ENCODE data around the gene GNB3. TPM values are rescaled to one million over a fixed set of nuclear protein-coding genes. Genes with fewer than 3 reads are reported as not detected.

The GNB3 gene
- total and polyA plus RNA-seq, 12 donors: 1.9 to 15.0 (median 7.5) TPM

DNA sequence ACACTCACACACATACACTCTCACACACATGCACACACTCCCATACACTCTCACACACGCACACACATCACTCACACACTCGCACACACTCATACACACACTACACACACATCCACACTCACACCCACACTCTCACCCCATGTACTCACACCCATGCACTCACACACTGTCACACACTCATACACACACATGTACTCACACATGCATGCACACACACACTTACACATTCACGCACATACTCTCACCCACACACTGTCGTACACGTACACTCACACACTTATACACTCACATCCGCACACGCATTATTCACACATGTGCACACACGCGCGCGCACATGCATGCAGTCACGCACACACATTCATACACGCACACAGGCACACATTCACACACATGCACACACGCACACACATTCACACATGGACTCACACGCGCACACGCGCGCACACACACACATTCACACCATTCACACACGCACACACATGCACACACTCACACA lies 23.0 kb upstream of the GNB3 start:
- DNase-seq (no peak), ATAC-seq (no peak)
- Histone ChIP-seq H3K4me1 (peaks cover 3 to 32% (median 16%) of the 10 kb centered on the region in 9 donors), H3K27ac (no peak overlapping the region), H3K9me3 (no peaks in the 10 kb centered on the region), H3K4me3 (no peak overlapping the region), H3K36me3 (peaks cover 0 to 26% (median 0%) of the 10 kb centered on the region in 9 donors), H3K27me3 (peaks cover 0 to 13% (median 4%) of the 10 kb centered on the region in 7 donors)
- intact Hi-C loops (cut with DNase I): no loop called here
- TF ChIP-seq, protein P1, sequence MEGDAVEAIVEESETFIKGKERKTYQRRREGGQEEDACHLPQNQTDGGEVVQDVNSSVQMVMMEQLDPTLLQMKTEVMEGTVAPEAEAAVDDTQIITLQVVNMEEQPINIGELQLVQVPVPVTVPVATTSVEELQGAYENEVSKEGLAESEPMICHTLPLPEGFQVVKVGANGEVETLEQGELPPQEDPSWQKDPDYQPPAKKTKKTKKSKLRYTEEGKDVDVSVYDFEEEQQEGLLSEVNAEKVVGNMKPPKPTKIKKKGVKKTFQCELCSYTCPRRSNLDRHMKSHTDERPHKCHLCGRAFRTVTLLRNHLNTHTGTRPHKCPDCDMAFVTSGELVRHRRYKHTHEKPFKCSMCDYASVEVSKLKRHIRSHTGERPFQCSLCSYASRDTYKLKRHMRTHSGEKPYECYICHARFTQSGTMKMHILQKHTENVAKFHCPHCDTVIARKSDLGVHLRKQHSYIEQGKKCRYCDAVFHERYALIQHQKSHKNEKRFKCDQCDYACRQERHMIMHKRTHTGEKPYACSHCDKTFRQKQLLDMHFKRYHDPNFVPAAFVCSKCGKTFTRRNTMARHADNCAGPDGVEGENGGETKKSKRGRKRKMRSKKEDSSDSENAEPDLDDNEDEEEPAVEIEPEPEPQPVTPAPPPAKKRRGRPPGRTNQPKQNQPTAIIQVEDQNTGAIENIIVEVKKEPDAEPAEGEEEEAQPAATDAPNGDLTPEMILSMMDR (IDR thresholded peaks at IDR 0.05): no peak
- 86 to 94% methylated on average over 20 of the region's 20 CpGs for WGBS, 2 donors

DNA sequence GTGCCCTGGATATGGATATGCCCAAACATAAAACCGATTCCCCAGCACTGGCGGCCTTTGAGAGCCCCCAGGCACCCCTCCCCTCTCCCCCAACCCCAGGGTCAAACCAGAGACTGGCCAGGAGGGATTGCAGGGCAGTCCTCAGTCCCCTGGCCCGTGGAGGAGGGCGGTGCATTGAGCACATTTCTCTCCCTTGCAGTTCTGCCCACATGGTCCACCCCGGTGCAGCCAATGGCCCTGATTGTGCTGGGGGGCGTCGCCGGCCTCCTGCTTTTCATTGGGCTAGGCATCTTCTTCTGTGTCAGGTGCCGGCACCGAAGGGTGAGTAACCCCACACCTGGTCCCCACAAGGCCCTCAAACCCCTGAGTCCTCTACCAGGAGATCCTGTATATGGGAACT lies 22.5 kb upstream of the GNB3 start:
- Histone ChIP-seq H3K36me3 (peaks cover 0 to 26% (median 0%) of the 10 kb centered on the region in 9 donors), H3K27me3 (peaks cover 0 to 14% (median 4%) of the 10 kb centered on the region in 7 donors), H3K4me3 (no peak overlapping the region), H3K9me3 (no peaks in the 10 kb centered on the region), H3K27ac (no peak overlapping the region), H3K4me1 (peaks cover 3 to 37% (median 16%) of the 10 kb centered on the region in 9 donors)
- 67 to 86% methylated on average over 10 of the region's 10 CpGs for WGBS, 2 donors
- DNase-seq (no peak), ATAC-seq (no peak)
- TF ChIP-seq, protein P1 (IDR thresholded peaks at IDR 0.05): no peak
- intact Hi-C loops (cut with DNase I): no loop called here

DNA sequence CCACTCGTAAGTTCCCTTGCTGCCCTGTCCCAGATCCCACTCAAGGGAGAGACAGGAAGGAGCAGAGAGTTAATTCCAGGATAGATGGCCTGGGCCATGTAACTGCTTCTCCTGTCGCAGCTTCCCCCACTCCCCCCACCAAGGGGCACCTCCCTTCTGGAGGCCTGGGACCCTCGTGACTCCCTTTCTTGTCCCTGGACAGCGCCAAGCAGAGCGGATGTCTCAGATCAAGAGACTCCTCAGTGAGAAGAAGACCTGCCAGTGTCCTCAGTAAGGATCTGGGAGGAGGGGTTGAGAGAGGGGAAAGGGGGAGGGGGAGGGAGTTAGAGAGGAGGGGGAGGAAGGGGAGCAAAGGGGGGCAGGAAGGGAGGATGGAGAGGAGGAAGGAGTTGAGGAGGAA lies 22.1 kb upstream of the GNB3 start:
- TF ChIP-seq, protein P1 (IDR thresholded peaks at IDR 0.05): no peak
- ATAC-seq: no peak
- Histone ChIP-seq H3K36me3 (peaks cover 0 to 26% (median 0%) of the 10 kb centered on the region in 9 donors), H3K27me3 (peaks cover 0 to 19% (median 4%) of the 10 kb centered on the region in 7 donors), H3K4me3 (no peak overlapping the region), H3K9me3 (no peaks in the 10 kb centered on the region), H3K4me1 (peaks cover 3 to 40% (median 16%) of the 10 kb centered on the region in 9 donors), H3K27ac (no peak overlapping the region)
- no peak for DNase-seq
- 84% methylated on average over 5 of the region's 5 CpGs for WGBS, 2 donors
- intact Hi-C loops (cut with DNase I): no loop called here

DNA sequence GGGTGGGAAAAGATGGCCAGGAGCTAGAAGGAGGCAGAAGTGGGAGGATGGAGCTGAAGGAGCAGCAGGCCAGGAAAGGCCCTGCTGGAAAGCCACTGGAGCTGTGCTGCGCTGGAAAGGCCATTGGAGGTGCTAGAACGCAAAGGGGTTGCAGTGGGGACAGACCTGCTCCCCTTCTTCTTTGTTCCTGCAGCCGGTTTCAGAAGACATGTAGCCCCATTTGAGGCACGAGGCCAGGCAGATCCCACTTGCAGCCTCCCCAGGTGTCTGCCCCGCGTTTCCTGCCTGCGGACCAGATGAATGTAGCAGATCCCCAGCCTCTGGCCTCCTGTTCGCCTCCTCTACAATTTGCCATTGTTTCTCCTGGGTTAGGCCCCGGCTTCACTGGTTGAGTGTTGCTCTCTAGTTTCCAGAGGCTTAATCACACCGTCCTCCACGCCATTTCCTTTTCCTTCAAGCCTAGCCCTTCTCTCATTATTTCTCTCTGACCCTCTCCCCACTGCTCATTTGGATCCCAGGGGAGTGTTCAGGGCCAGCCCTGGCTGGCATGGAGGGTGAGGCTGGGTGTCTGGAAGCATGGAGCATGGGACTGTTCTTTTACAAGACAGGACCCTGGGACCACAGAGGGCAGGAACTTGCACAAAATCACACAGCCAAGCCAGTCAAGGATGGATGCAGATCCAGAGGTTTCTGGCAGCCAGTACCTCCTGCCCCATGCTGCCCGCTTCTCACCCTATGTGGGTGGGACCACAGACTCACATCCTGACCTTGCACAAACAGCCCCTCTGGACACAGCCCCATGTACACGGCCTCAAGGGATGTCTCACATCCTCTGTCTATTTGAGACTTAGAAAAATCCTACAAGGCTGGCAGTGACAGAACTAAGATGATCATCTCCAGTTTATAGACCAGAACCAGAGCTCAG lies 21.4 kb upstream of the GNB3 start:
- Histone ChIP-seq H3K4me3 (no peak overlapping the region), H3K36me3 (peaks cover 0 to 23% (median 0%) of the 10 kb centered on the region in 9 donors), H3K9me3 (no peaks in the 10 kb centered on the region), H3K27ac (peak overlapping the region in 2 of 10 donors; percentile 14 to 15), H3K4me1 (peaks cover 3 to 40% (median 16%) of the 10 kb centered on the region in 9 donors), H3K27me3 (peaks cover 0 to 20% (median 4%) of the 10 kb centered on the region in 7 donors)
- TF ChIP-seq, protein P1 (IDR thresholded peaks at IDR 0.05): no peak
- DNase-seq (no peak), ATAC-seq (no peak)
- intact Hi-C loops (cut with DNase I): loop anchor here in 6 of 10 donors (5.0 to 10.0 kb wide), 6 partner anchors 32 to 205 kb away; partner anchors contain the start of genes CD4 (in 2 of the 6) and MLF2 (in 2 of the 6)
- 78 to 86% methylated on average over 13 of the region's 13 CpGs for WGBS, 2 donors

Measured in heart right ventricle (tissue), 16 donors.